GM12878 (cell line): ENCODE measurements around the gene PDCD7. TPM values are rescaled to one million over a fixed set of nuclear protein-coding genes. Genes with fewer than 3 reads are reported as not detected.

Experiments
- ATAC-seq: fragments of 200-7000 bp; cut with Tn5 transposase; 3 replicates; pipeline ENCODE4 v1.9.1; 2020; ENCODE audit warnings: mild to moderate bottlenecking, moderate library complexity
- BruUV-seq: library from RNA; stranded (reverse); fragments of 400-500 nt; replicated peaks from 2 replicates; lab custom pipeline; 2021; lab: Mats Ljungman, UMichigan
- CTCF ChIA-PET: fragments of 300-600 bp; sonication (Branson Sonifier 250); formaldehyde crosslinking; extraction: SDS; loops from one replicate; lab custom pipeline; 2021; ENCODE audit warnings: inconsistent platforms; lab: Yijun Ruan, JAX
- POLR2A ChIA-PET: fragments of 350-600 bp; formaldehyde crosslinking; extraction: SDS; loops from one replicate; lab custom pipeline; 2021; ENCODE audit warnings: inconsistent platforms; lab: Charles Lee
- RAD21 ChIA-PET: fragments of 300-600 bp; sonication (Branson Sonifier 250); formaldehyde crosslinking; loops from one replicate; lab custom pipeline; 2023; ENCODE audit warnings: antibody characterized with exemption; ENCODE audit not compliant: unreplicated experiment; lab: Charles Lee
- SMC1A ChIA-PET: fragments of 300-600 bp; sonication (Branson Sonifier 250); formaldehyde crosslinking; loops from one replicate; lab custom pipeline; 2023; ENCODE audit not compliant: unreplicated experiment, uncharacterized antibody; lab: Charles Lee
- DNase-seq: peaks from one replicate; pipeline ENCODE4 v3.0.0-alpha.2; 2011; ENCODE audit warnings: low read depth, low spot score
- FAIRE-seq: peaks from 3 replicates; lab custom pipeline; 2011; peaks lifted over from hg19 to GRCh38; lab: Jason Lieb, UNC
- H2AFZ ChIP-seq: 2 replicates; pipeline ENCODE4 v1.6.0; 2011; ENCODE audit warnings: low read depth, low read length, control low read depth; ENCODE audit not compliant: control insufficient read depth
- H3K27ac ChIP-seq: 2 replicates; pipeline ENCODE4 v1.5.1; 2011; ENCODE audit warnings: control low read depth; ENCODE audit not compliant: control insufficient read depth, insufficient read depth
- H3K27me3 ChIP-seq, 2 experiments: replicated peaks in 1 of 2; 2 replicates each; pipeline versions ENCODE4 v1.6.0 to v1.6.1; 2011; ENCODE audit warnings: low read length in 1 of 2; ENCODE audit not compliant: control insufficient read depth in 2 of 2, insufficient read depth in 2 of 2
- H3K36me3 ChIP-seq, 2 experiments: 2 replicates each; pipeline ENCODE4 v1.5.1; 2011; ENCODE audit warnings: low read length in 1 of 2; ENCODE audit not compliant: control insufficient read depth in 2 of 2, insufficient read depth in 2 of 2
- H3K4me1 ChIP-seq: 2 replicates; pipeline ENCODE4 v1.6.1; 2011; ENCODE audit warnings: mild to moderate bottlenecking, low read length, moderate library complexity, mixed read lengths; ENCODE audit not compliant: control insufficient read depth, insufficient read depth
- H3K4me2 ChIP-seq: 2 replicates; pipeline ENCODE4 v1.6.0; 2011; ENCODE audit warnings: control low read depth; ENCODE audit not compliant: control insufficient read depth, insufficient read depth
- H3K4me3 ChIP-seq: fragments of 200-600 bp; sonication (generic); 2 replicates; pipeline ENCODE4 v1.5.1; 2016
- H3K79me2 ChIP-seq: 2 replicates; pipeline ENCODE4 v1.6.0; 2011; ENCODE audit warnings: low read length; ENCODE audit not compliant: control insufficient read depth, insufficient read depth
- H3K9ac ChIP-seq: 2 replicates; pipeline ENCODE4 v1.8.0; 2011; ENCODE audit warnings: low read length, control low read depth, mixed read lengths; ENCODE audit not compliant: control insufficient read depth, insufficient read depth
- H3K9me3 ChIP-seq: replicated peaks from 3 replicates; pipeline ENCODE4 v1.5.1; 2011; ENCODE audit warnings: mild to moderate bottlenecking, low read length; ENCODE audit not compliant: control insufficient read depth, insufficient read depth
- H4K20me1 ChIP-seq: 2 replicates; pipeline ENCODE4 v1.6.0; 2011; ENCODE audit not compliant: control insufficient read depth, insufficient read depth
- GATAD2B ChIP-seq: fragments of 450-650 bp; conservative IDR thresholded peaks from 2 replicates; pipeline ENCODE4 v1.6.1; 2017; ENCODE audit warnings: low read depth, mild to moderate bottlenecking, moderate library complexity
- POLR2A ChIP-seq: IDR thresholded peaks from 2 replicates; pipeline ENCODE4 v1.6.1; 2011; ENCODE audit warnings: low read depth, mild to moderate bottlenecking, low read length
- SIX5 ChIP-seq: IDR thresholded peaks from 2 replicates; pipeline ENCODE4 v1.6.1; 2011; ENCODE audit warnings: mild to moderate bottlenecking, low read depth, low read length, moderate library complexity; ENCODE audit not compliant: severe bottlenecking
- SMARCA5 ChIP-seq: fragments of 450-650 bp; IDR thresholded peaks from 2 replicates; pipeline ENCODE4 v1.6.1; 2017; ENCODE audit warnings: mild to moderate bottlenecking
- TCF12 ChIP-seq: IDR thresholded peaks from 2 replicates; pipeline ENCODE4 v1.6.1; 2011; ENCODE audit warnings: low read depth, mild to moderate bottlenecking, low read length
- ZBTB33 ChIP-seq: fragments of 450-650 bp; IDR thresholded peaks from 2 replicates; pipeline ENCODE4 v1.6.1; 2017; ENCODE audit warnings: mild to moderate bottlenecking
- WGBS: methylation state at CpG from one replicate; pipeline ENCODE4 v1.1.6; 2016; ENCODE audit warnings: low lambda C conversion rate; ENCODE audit not compliant: insufficient replicate concordance, insufficient coverage; ENCODE audit errors: missing lambda C conversion rate; 5-methylcytosine and 5-hydroxymethylcytosine counted together
- in situ Hi-C: fragments of 300-500 bp; cut with MboI; formaldehyde crosslinking; loops from 9 replicates; pipeline ENCODE4 v1.14.3; 2018; ENCODE audit warnings: mixed read lengths
- intact Hi-C: fragments of 100-400 bp; cut with micrococcal nuclease; formaldehyde crosslinking; loops from one replicate; pipeline ENCODE4 v1.14.2; 2022; ENCODE audit not compliant: unreplicated experiment
- polyA plus RNA-seq, 11 experiments: library from polyadenylated mRNA; depleted of rRNA in 4 of 11; unstranded in 6 of 11; stranded (reverse) in 5 of 11; fragments of >200 nt; fragmentation: Nextera tagmentation in 4 of 11; fragmentation: Illumina TruSeq in 1 of 11; extraction: Ambion mirVana in 4 of 11; extraction: Trizol in 1 of 11; gene quantifications; 1 replicate in 1 of 11; 2 replicates in 10 of 11; pipeline versions ENCODE4 v1.2.1 to v1.2.3, GENCODE V29; 2011 to 2016; ENCODE audit warnings: inconsistent platforms in 2 of 11, missing spikeins in 2 of 11, low read depth in 1 of 11
- total RNA-seq, 4 experiments: library from RNA; depleted of rRNA in 3 of 4; stranded (reverse); fragments of >200 nt in 3 of 4; fragmentation: Illumina TruSeq in 1 of 4; extraction: Trizol in 1 of 4; gene quantifications; 2 replicates each; pipeline versions ENCODE4 v1.2.1 to v1.2.3, GENCODE V29; 2013 to 2021

The PDCD7 gene
- total and polyA plus RNA-seq, 10 of the 15 experiments (the other 5 are each of a cell fraction or from before 2014, with no cell fraction given), result 4.2 to 24.2 (median 13.4) TPM

GRCh38 chr15:65130941-65131340, 2.7 kb downstream of the PDCD7 start:
- CTCF ChIA-PET, result interaction anchor here (1.3 to 1.4 kb wide), 2 partner anchors 16 to 97 kb away, joined by 3 to 5 read pairs; partner anchors contain the start of gene UBAP1L
- no peak for FAIRE-seq
- H3K9me3 ChIP-seq, result no peaks in the 10 kb centered on the region

GRCh38 chr15:65115542-65115941, 18.1 kb downstream of the PDCD7 start:
- Histone ChIP-seq H3K27ac (no peak overlapping the region), H3K4me2 (no peak overlapping the region), H3K27me3 (no peaks in the 10 kb centered on the region), H3K9ac (no peak overlapping the region), H3K79me2 (no peaks in the 10 kb centered on the region), H4K20me1 (no peaks in the 10 kb centered on the region), H3K9me3 (no peaks in the 10 kb centered on the region), H3K36me3 (peaks cover 8 to 30% of the 10 kb centered on the region in 2 experiments), H3K4me1 (no peaks in the 10 kb centered on the region), H2AFZ (no peak overlapping the region), H3K4me3 (no peak overlapping the region)
- no TSS peak for BruUV-seq
- WGBS, result 98% methylated on average over 5 of the region's 5 CpGs
- ChIA-PET CTCF (interaction anchor here (0.6 to 2.8 kb wide), 5 partner anchors 9 to 67 kb away, joined by 3 to 10 read pairs (median 3); no protein-coding TSS in a partner anchor), SMC1A (interaction anchor here (0.9 to 1.3 kb wide), 3 partner anchors 14 to 162 kb away, joined by 3 read pairs; no protein-coding TSS in a partner anchor), POLR2A (no interaction called here), RAD21 (no interaction called here)
- no peak for DNase-seq
- in situ Hi-C loops (no loop called here), intact Hi-C loops (no loop called here)
- ATAC-seq, result no peak
- TF ChIP-seq ZBTB33, result no peak
- no peak for FAIRE-seq

More at GRCh38 chr15:65130941-65131340, 2.7 kb downstream of the PDCD7 start:
- Histone ChIP-seq H4K20me1 (peaks cover 2% of the 10 kb centered on the region; the same call in 1 of the 2 replicates), H3K9ac (no peak overlapping the region), H3K79me2 (peaks cover 17% of the 10 kb centered on the region), H3K4me1 (0 out of 2 replicates have a peak, but pooled peaks cover 2% of the 10 kb centered on the region), H3K4me3 (no peak overlapping the region), H3K27me3 (no peaks in the 10 kb centered on the region), H2AFZ (no peak overlapping the region), H3K36me3 (peaks cover 4 to 26% of the 10 kb centered on the region in 2 experiments), H3K27ac (no peak overlapping the region), H3K4me2 (no peak overlapping the region)
- in situ Hi-C loops, result no loop called here
- SMC1A ChIA-PET, result interaction anchor here (0.7 kb wide), 1 partner anchor 24 kb away, joined by 3 read pairs; no protein-coding TSS in a partner anchor
- intact Hi-C loops, result no loop called here
- no peak for ATAC-seq
- WGBS, result 92% methylated on average over 5 of the region's 5 CpGs
- DNase-seq, result no peak
- RAD21 ChIA-PET, result no interaction called here
- POLR2A ChIA-PET, result interaction anchor here (1.0 kb wide), 1 partner anchor 155 kb away, joined by 3 read pairs; no protein-coding TSS in a partner anchor
- TF ChIP-seq TCF12 (no peak), POLR2A (no peak), SIX5 (no peak), GATAD2B (no peak), SMARCA5 (no peak)
- BruUV-seq, result no TSS peak
